Adrenal gland (tissue), 12 donors: ENCODE data around the gene HACE1. TPM values are rescaled to one million over a fixed set of nuclear protein-coding genes. Genes with fewer than 3 reads are reported as not detected.

ENCODE experiments used
- DNase-seq, 7 donors: peaks; one replicate each; pipeline ENCODE4 v3.0.0-alpha.2; 2019 to 2020
- H3K27ac ChIP-seq, 5 donors: fragments of 200-600 bp; sonication (generic) in 4 of 5; 1 replicate in 3 of 5; 2 replicates in 2 of 5; pipeline versions ENCODE4 v1.5.1 to v1.8.0; 2016 to 2020; ENCODE audit warnings: mild to moderate bottlenecking in 1 of 5
- H3K27me3 ChIP-seq: fragments of 200-600 bp; 2 replicates; pipeline ENCODE4 v1.8.0; 2021
- H3K36me3 ChIP-seq, 2 donors: fragments of 200-600 bp; replicated peaks in 1 of 2; 1 replicate in 1 of 2; 2 replicates in 1 of 2; pipeline versions ENCODE4 v1.5.1 to v1.8.0; 2018 to 2022
- H3K4me1 ChIP-seq, 2 donors: fragments of 200-600 bp; replicated peaks in 1 of 2; 1 replicate in 1 of 2; 2 replicates in 1 of 2; pipeline versions ENCODE4 v1.5.1 to v1.8.0; 2018 to 2021
- H3K4me3 ChIP-seq, 4 donors: fragments of 200-600 bp; sonication (generic) in 3 of 4; one replicate each; pipeline ENCODE4 v1.5.1; 2016 to 2018
- H3K9me3 ChIP-seq, 3 donors: fragments of 200-600 bp; sonication (generic) in 1 of 3; replicated peaks in 1 of 3; 1 replicate in 2 of 3; 2 replicates in 1 of 3; pipeline versions ENCODE4 v1.5.1 to v1.8.0; 2016 to 2021
- POLR2A ChIP-seq, 2 donors: fragments of 450-650 bp; IDR thresholded peaks; one replicate each; pipeline ENCODE4 v1.6.1; 2017; ENCODE audit warnings: antibody characterized with exemption in 2 of 2, mild to moderate bottlenecking in 2 of 2, moderate library complexity in 1 of 2
- WGBS, 4 donors: extraction: QIAGEN DNeasy Blood & Tissue Kit in 2 of 4; methylation state at CpG; one replicate each; pipeline versions ENCODE4 v1.1.5 to v1.1.7; 2013 to 2017; 5-methylcytosine and 5-hydroxymethylcytosine counted together
- intact Hi-C, 2 donors: fragments of 100-400 bp; cut with DNase I; formaldehyde crosslinking; loops; one replicate each; pipeline versions ENCODE4 v1.14.1 to v1.15.0; 2022 to 2023
- polyA plus RNA-seq, 3 donors: library from polyadenylated mRNA; stranded (reverse); fragments of 200-250 nt in 2 of 3; fragments of 350-450 nt in 1 of 3; fragmentation: Illumina TruSeq in 1 of 3; extraction: RNeasy Lipid Tissue Mini Kit (QIAGEN cat#74804) in 1 of 3; gene quantifications; one replicate each; pipeline ENCODE4 v1.2.3, GENCODE V29; 2013 to 2014
- total RNA-seq, 9 donors: library from RNA; depleted of rRNA in 4 of 9; stranded (reverse); fragments of >200 nt in 4 of 9; fragments of 120-200 nt in 1 of 9; fragmentation: NEBNext Ultra II Directional in 1 of 9; extraction: Animal tissue kit (Norgen Biotek cat#: 25700) in 1 of 9; gene quantifications; one replicate each; pipeline versions ENCODE4 v1.1.0 to v1.2.4, GENCODE V29; 2013 to 2023
- TF ChIP-seq, protein P1 (sequence below), 6 experiments: fragments of 450-650 bp in 4 of 6; fragments of 200-600 bp in 2 of 6; sonication (generic) in 1 of 6; IDR thresholded peaks; 1 replicate in 5 of 6; 2 replicates in 1 of 6; pipeline versions ENCODE4 v1.5.1 to v1.8.0; 2016 to 2021; ENCODE audit warnings: antibody characterized with exemption in 6 of 6, mild to moderate bottlenecking in 2 of 6, moderate library complexity in 1 of 6
- donor health status: healthy with polysubstance abuse.
- donor health status: Bipolar disorder and iron deficiency.
- donor health status: DM: yes; HTN: yes; CAD: no.
- donor health status: DM: no; HTN: no; CAD: no.
- donor health status: DM: no; HTN: no; CAD: no.
- donor health status: DM: yes; HTN: yes; CAD: no.

HACE1 gene
- total and polyA plus RNA-seq, 12 donors = 5.6 to 14.2 (median 10.7) TPM

DNA sequence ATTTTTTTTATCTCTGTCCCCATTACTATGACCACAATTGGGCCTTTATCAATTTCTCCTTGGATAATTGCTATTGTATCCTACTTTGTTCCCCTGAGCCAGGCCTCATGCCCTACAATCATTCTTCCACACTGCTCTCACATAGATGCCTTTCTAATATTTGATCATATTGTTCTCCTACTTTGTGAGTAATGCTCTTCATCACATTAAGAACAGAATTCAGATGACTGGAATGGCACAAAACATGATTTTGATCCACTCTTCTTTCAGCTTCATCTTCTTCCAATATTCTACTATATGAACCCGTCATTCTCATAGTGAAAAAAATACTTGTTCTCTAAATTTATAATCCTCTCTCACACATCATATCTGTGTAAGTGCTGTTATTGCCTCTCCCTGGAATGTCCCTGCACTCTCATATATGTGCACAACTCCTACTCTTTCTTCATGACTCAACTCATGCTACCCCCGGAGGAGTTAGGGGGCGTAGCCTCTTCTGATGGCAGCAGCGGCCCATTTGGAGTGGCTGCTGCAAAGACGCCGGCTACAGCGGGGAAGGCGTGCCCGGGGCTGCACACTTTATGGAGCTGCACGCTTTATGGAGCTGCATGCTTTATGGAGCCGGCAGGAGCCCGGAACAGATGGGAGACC, 25.3 kb upstream of the HACE1 start:
- H3K4me1 ChIP-seq = no peaks in the 10 kb centered on the region
- H3K9me3 ChIP-seq = no peaks in the 10 kb centered on the region
- no peak overlapping the region for H3K27ac ChIP-seq
- no peak for DNase-seq
- H3K4me3 ChIP-seq = no peak overlapping the region
- 48 to 64% (median 55%) methylated on average over 10 to 12 of the region's 12 CpGs for WGBS, 4 donors
- intact Hi-C loops = no loop called here
- TF ChIP-seq, protein P1, sequence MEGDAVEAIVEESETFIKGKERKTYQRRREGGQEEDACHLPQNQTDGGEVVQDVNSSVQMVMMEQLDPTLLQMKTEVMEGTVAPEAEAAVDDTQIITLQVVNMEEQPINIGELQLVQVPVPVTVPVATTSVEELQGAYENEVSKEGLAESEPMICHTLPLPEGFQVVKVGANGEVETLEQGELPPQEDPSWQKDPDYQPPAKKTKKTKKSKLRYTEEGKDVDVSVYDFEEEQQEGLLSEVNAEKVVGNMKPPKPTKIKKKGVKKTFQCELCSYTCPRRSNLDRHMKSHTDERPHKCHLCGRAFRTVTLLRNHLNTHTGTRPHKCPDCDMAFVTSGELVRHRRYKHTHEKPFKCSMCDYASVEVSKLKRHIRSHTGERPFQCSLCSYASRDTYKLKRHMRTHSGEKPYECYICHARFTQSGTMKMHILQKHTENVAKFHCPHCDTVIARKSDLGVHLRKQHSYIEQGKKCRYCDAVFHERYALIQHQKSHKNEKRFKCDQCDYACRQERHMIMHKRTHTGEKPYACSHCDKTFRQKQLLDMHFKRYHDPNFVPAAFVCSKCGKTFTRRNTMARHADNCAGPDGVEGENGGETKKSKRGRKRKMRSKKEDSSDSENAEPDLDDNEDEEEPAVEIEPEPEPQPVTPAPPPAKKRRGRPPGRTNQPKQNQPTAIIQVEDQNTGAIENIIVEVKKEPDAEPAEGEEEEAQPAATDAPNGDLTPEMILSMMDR (IDR thresholded peaks at IDR 0.05) = no peak
- no peak for TF ChIP-seq POLR2A (IDR thresholded peaks at IDR 0.05)
- H3K36me3 ChIP-seq = no peaks in the 10 kb centered on the region
- H3K27me3 ChIP-seq = peaks cover 4% of the 10 kb centered on the region

DNA sequence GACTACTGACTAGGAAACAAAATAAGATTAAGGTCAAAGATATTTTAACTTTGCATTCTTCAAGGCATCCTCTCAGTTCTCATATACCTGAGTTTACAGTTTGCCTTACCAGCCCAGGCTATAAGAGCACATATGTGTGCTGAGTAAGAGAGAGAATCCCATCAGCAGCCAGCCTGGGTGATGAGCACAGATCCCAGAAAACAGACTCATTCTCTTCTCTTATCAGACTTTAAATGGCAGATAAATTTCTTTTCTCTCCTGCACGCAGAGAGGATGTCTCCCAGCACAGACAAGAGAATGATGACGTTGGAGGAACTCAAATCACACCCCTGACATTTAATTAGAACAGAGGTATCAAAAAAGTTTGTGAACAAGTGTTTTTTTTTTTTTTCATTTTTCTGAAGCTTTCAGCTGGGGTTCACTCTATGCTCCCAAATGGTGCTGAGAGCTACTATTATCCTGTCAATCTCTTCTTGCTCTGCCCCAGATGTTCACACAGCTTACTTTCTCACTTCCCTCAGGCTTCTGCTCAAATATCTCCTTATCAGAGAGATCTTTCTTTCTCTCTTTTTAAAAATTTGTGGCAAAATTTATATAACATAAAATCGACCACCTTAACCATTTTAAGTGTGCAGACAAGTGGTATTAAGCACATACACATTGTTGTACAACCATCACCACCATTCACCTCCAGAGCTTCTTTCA, 22.4 kb upstream of the HACE1 start:
- Histone ChIP-seq H3K4me1 (no peaks in the 10 kb centered on the region), H3K27me3 (peaks cover 4% of the 10 kb centered on the region), H3K4me3 (no peak overlapping the region), H3K9me3 (no peaks in the 10 kb centered on the region), H3K27ac (no peak overlapping the region), H3K36me3 (no peaks in the 10 kb centered on the region)
- no peak for DNase-seq
- TF ChIP-seq, protein P1 (IDR thresholded peaks at IDR 0.05) = no peak
- no peak for TF ChIP-seq POLR2A (IDR thresholded peaks at IDR 0.05)
- intact Hi-C loops = no loop called here
- WGBS, 4 donors = 31 to 46% (median 35%) methylated on average over 3 of the region's 3 CpGs

DNA sequence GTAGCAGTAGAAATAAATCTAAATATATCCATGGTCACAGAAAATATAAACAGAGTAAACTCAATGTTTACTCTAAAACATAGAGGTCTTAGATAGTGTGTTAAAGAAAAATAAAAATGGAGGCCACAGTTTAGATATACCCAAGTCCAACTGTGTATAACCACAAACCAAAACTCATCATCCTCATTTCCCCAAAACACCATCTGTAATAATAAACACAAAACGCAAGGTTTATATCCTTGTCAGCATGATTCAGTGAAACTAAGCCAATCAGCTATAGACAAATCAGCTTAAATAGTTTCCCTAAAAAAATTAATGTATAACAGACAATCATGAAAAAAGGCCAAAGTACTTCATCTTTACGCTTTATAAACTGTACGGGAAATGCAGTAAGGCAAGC, 2.7 kb upstream of the HACE1 start:
- H3K36me3 ChIP-seq = no peaks in the 10 kb centered on the region

DNA sequence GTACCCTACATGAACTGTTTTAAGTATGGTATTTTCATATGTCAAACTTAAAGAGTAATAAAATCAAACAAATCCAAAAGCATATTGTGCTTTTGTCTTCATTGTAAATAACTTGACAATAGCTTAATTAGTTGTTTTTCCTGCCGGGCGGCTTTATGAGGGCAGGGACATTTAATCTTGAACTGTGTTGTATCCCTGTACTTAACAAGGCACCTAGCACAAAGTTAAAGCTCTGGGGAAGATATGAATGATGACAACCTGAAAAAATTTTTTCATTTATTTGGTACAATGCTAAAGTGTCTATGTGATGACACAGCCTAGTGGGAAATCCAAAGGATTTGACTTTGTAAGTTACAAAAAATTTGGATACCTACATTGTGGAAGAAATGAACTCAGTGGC, 502 bp upstream of the HACE1 start:
- H3K4me3 ChIP-seq = peak overlapping the region in 2 of 4 donors; percentile 76 to 79
- DNase-seq = no peak
- peaks cover 5 to 8% of the 10 kb centered on the region in 2 donors for H3K4me1 ChIP-seq
- no peaks in the 10 kb centered on the region for H3K27me3 ChIP-seq
- H3K36me3 ChIP-seq = no peaks in the 10 kb centered on the region
- peak overlapping the region in 3 of 5 donors; percentile 56 to 76 (median 70) for H3K27ac ChIP-seq
- TF ChIP-seq, protein P1 (IDR thresholded peaks at IDR 0.05) = no peak
- no peak for TF ChIP-seq POLR2A (IDR thresholded peaks at IDR 0.05)
- intact Hi-C loops = no loop called here
- 88 to 94% (median 92%) methylated on average over 2 of the region's 2 CpGs for WGBS, 4 donors
- no peaks in the 10 kb centered on the region for H3K9me3 ChIP-seq

More for the DNA sequence above, 2.7 kb upstream of the HACE1 start:
- DNase-seq = no peak
- peaks cover 5 to 8% of the 10 kb centered on the region in 2 donors for H3K4me1 ChIP-seq
- no peaks in the 10 kb centered on the region for H3K27me3 ChIP-seq
- 70 to 78% (median 74%) methylated on average over 3 of the region's 3 CpGs for WGBS, 4 donors
- no peak for TF ChIP-seq POLR2A (IDR thresholded peaks at IDR 0.05)
- TF ChIP-seq, protein P1 (IDR thresholded peaks at IDR 0.05) = no peak
- intact Hi-C loops = no loop called here
- no peaks in the 10 kb centered on the region for H3K9me3 ChIP-seq
- no peak overlapping the region for H3K4me3 ChIP-seq
- H3K27ac ChIP-seq = no peak overlapping the region
